ENCODE data around the gene DNAJC4.
"Not testable (repeated sequence)": the region's sequence is repeated elsewhere in the genome, so short reads cannot be mapped to it uniquely, and the experiment has no call there.

Gene DNAJC4

DNA sequence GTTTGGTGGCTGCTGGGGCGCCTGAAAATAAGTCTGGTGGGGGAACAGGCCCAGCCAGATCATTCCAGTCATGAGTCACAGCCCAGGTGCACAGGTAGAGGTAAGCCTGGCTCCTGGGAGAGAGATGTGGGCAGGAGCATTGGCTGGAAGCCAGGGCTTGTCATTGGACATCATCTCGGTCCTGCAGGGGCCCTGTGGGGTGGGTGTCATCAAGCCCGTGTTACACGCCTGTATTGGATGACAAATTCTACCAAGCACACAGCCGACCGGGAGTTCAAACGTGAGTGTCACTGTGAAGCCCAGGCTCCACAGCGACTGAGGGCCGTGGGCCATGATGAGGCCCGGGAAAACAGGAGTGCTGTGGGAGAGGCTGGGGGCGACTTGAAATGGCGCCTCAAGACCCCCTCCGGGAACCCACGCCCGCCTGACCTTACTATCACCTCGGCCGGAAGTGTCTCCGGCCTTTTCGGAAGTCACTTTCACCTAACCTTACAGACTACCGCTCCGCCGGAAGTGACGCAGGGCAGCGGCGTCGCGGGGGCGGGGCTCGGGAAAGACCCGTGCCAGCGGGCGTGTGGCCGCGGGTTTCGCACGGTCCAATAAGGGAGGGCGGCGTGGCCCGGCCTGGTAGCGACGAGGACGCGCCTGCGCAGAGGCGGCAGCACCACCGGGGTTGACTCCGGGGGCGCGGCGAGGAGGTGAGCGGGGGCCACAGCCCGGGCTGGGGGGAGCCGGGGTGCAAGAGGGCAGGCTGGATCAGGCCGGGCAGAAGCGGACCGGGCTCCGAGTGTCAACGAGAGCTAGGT, 10.3 kb downstream of the DNAJC4 start, which contains the start of gene FKBP2:
Gene FKBP2 (plus strand): TSS at position 661 of the 806 bp plus-strand sequence. CDS start 1,293 bp downstream, outside the sequence.
- peak within 1 kb of the TSS; percentile 76 for H3K4me3 ChIP-seq (ENCODE audit: low read length)
- peak within 1 kb of the TSS; percentile 99 for H3K27ac ChIP-seq (ENCODE audit: low read depth, low read length)
- peaks cover 15% of the 10 kb centered on the region; the same call in 1 of the 2 replicates for H3K4me1 ChIP-seq (ENCODE audit: insufficient read depth, low read length)
- peak within 1 kb of the TSS; percentile 89 for H3K9ac ChIP-seq (ENCODE audit: low read depth, low read length)
- H3K27me3 ChIP-seq (ENCODE audit: insufficient read depth, low read length), result no peaks in the 10 kb centered on the region
- H3K9me3 ChIP-seq (ENCODE audit: insufficient read depth, low read depth, low read length), result no peaks in the 10 kb centered on the region
- WGBS, result 3% methylated on average over 58 of the region's 58 CpGs
- H3K36me3 ChIP-seq (ENCODE audit: insufficient read depth, low read length), result peaks cover 28% of the 10 kb centered on the region

DNA sequence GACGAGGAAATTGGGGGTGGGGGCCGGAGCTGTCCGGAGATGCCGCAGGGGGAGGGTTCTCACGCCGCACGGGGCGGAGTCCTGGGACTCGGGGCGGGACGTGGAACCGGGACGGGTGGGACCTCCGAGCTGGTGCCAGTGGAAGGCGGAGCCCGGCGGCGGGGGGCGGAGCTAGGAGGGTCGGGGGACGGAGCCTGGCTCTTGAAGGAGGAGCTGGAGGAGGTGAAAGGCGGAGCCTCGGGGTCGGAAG, 10.8 kb downstream of the DNAJC4 start:
- Histone ChIP-seq H3K36me3 (ENCODE audit: insufficient read depth, low read length) (peaks cover 28% of the 10 kb centered on the region), H3K4me1 (ENCODE audit: insufficient read depth, low read length) (peaks cover 15% of the 10 kb centered on the region; the same call in 1 of the 2 replicates), H3K27me3 (ENCODE audit: insufficient read depth, low read length) (no peaks in the 10 kb centered on the region), H3K27ac (ENCODE audit: low read depth, low read length) (peak overlapping the region; percentile 99), H3K9ac (ENCODE audit: low read depth, low read length) (peak overlapping the region; percentile 89), H3K4me3 (ENCODE audit: low read length) (peak overlapping the region; percentile 76), H3K9me3 (ENCODE audit: insufficient read depth, low read depth, low read length) (no peaks in the 10 kb centered on the region)
- WGBS, result 3% methylated on average over 24 of the region's 24 CpGs

DNA sequence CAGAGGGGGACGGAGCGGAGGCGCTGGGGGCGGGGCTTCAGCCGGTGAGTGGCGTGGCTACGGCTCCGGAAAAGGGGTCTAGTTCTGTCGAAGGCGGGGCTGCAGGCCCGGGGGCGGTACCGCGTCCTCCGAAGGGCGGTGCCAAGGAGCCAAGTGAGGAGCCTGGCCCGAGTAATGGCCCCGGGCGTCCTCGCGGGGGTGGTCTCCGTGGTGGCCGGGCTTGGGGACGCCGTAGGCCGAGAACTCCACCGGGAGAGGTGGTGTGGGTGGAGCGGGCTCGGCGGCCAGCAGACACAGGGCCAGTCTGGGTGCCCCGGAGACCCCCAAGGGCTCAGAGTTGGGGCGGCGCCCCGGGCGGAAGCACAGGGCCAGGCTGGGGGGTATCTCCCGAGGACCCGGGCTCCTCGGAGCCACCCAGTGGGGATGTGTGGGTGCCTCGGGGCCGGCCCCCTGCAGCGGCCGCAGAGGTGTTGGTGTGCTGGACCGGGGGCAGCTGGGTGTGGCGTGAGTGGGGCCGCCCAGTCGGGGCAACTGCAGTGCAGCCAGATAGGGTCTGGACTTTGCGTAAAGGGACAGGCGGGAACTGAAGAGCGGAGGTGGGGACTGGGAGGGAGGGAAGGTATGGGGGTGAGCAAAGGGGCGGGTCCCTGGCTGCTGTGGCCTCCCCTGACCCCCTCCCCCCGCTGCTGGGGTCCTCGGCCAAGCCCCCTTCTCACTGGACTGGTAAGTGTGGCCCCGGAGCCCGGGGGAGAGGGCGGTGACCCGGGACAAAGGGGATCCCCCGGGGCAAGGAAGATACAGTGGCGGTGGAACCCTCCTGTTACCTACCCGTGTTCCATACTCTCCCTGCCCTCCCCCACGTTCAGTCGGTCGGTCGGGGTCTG, 11.4 kb downstream of the DNAJC4 start:
- peak overlapping the region; percentile 89 for H3K9ac ChIP-seq (ENCODE audit: low read depth, low read length)
- H3K27ac ChIP-seq (ENCODE audit: low read depth, low read length), result peak overlapping the region; percentile 91
- under 1% methylated on average over 62 of the region's 63 CpGs for WGBS
- peaks cover 15% of the 10 kb centered on the region; the same call in 1 of the 2 replicates for H3K4me1 ChIP-seq (ENCODE audit: insufficient read depth, low read length)
- peak overlapping the region; percentile 76 for H3K4me3 ChIP-seq (ENCODE audit: low read length)
- H3K9me3 ChIP-seq (ENCODE audit: insufficient read depth, low read depth, low read length), result no peaks in the 10 kb centered on the region
- H3K27me3 ChIP-seq (ENCODE audit: insufficient read depth, low read length), result no peaks in the 10 kb centered on the region
- peaks cover 28% of the 10 kb centered on the region for H3K36me3 ChIP-seq (ENCODE audit: insufficient read depth, low read length)

DNA sequence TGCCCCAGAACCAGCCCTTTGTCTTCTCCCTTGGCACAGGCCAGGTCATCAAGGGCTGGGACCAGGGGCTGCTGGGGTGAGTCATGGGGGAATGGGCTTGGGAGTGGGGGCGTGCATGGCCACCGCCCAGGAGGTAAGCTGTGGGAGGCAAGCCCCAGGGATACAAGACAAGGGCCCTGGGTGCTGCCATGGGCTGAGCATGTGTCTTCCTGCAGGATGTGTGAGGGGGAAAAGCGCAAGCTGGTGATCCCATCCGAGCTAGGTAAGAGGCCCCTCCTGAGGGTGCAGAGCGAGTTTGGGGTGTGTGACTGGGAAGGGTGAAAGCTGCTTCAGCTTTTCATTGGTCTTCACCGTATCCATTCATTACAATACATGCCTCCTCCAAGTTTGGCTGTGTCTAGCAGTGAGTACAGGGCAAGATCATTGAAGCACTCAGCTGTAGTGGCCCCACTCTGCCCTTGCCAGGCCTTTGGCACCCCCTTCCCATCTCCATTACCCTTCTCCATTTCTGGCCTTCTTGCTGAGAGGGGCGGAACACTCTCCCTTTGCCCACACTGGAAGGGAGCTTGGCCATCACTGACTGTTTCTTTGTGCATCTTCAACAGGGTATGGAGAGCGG, 13.0 kb downstream of the DNAJC4 start:
- no peak overlapping the region for H3K27ac ChIP-seq (ENCODE audit: low read depth, low read length)
- no peaks in the 10 kb centered on the region for H3K9me3 ChIP-seq (ENCODE audit: insufficient read depth, low read depth, low read length)
- H3K4me1 ChIP-seq (ENCODE audit: insufficient read depth, low read length), result peaks cover 22% of the 10 kb centered on the region
- H3K9ac ChIP-seq (ENCODE audit: low read depth, low read length), result no peak overlapping the region
- WGBS, result 89% methylated on average over 8 of the region's 8 CpGs
- H3K36me3 ChIP-seq (ENCODE audit: insufficient read depth, low read length), result peaks cover 27% of the 10 kb centered on the region
- no peaks in the 10 kb centered on the region for H3K27me3 ChIP-seq (ENCODE audit: insufficient read depth, low read length)
- H3K4me3 ChIP-seq (ENCODE audit: low read length), result no peak overlapping the region

- peaks cover 30% of the 10 kb centered on the region for H3K4me1 ChIP-seq (ENCODE audit: insufficient read depth, low read length)
- WGBS, result 76% methylated on average over 5 of the region's 5 CpGs
Measured at GRCh38 chr11:64244107-64244506, 13.8 kb downstream of the DNAJC4 start.

DNA sequence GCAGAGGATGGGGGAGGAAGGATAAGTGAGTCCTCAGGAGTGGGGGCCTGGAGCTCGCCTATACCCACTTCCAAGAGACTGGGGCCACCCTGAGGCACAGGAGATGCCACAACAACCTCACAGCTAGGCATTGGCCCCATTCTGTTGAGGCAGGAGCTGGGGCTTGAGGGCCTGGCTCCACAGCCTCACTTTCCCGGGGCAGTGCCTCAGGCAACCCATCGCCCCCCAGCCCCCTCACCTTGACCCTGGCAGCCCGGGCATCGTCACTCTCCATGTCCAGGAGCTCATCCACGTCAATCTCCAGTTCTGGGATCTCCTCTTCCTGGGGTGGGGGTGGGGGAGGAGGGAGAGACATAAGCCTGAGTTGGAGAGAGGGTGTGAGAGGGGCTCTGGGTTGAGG, 14.6 kb downstream of the DNAJC4 start:
- Histone ChIP-seq H3K27me3 (ENCODE audit: insufficient read depth, low read length) (no peaks in the 10 kb centered on the region), H3K27ac (ENCODE audit: low read depth, low read length) (peak overlapping the region; percentile 84; the same call in 1 of the 2 replicates), H3K4me1 (ENCODE audit: insufficient read depth, low read length) (peaks cover 34% of the 10 kb centered on the region), H3K9me3 (ENCODE audit: insufficient read depth, low read depth, low read length) (no peaks in the 10 kb centered on the region), H3K9ac (ENCODE audit: low read depth, low read length) (peak overlapping the region; percentile 88; the same call in 1 of the 2 replicates), H3K4me3 (ENCODE audit: low read length) (peak overlapping the region; percentile 93), H3K36me3 (ENCODE audit: insufficient read depth, low read length) (peaks cover 19% of the 10 kb centered on the region)
- 80% methylated on average over 5 of the region's 6 CpGs for WGBS

More at GRCh38 chr11:64244107-64244506, 13.8 kb downstream of the DNAJC4 start:
- Histone ChIP-seq H3K4me3 (ENCODE audit: low read length) (no peak overlapping the region), H3K27ac (ENCODE audit: low read depth, low read length) (no peak overlapping the region; the same call in 1 of the 2 replicates), H3K9ac (ENCODE audit: low read depth, low read length) (no peak overlapping the region), H3K36me3 (ENCODE audit: insufficient read depth, low read length) (peaks cover 20% of the 10 kb centered on the region), H3K9me3 (ENCODE audit: insufficient read depth, low read depth, low read length) (no peaks in the 10 kb centered on the region), H3K27me3 (ENCODE audit: insufficient read depth, low read length) (no peaks in the 10 kb centered on the region)

DNA sequence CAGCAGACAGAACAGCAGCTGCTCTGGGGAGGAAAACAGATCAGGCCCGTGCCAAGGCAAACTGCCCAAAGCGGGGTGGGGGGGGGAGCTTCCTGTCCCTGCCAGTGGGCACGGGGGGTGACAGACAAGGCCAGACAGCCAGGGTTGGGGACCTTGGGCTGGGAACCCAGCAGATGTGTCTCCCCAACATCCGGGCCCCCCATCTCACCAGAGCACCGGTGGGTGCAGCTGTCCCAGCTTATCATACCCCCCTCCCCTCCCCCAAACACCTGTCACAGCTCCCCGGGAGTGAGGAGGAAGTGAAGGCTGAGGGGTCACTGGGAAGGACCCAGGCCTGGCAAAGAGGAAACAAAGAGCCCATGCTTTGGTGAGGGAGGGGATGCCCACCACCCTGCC, 15.1 kb downstream of the DNAJC4 start:
- Histone ChIP-seq H3K9ac (ENCODE audit: low read depth, low read length) (peak overlapping the region; percentile 88), H3K4me3 (ENCODE audit: low read length) (peak overlapping the region; percentile 93), H3K36me3 (ENCODE audit: insufficient read depth, low read length) (peaks cover 19% of the 10 kb centered on the region), H3K4me1 (ENCODE audit: insufficient read depth, low read length) (peaks cover 34% of the 10 kb centered on the region), H3K27me3 (ENCODE audit: insufficient read depth, low read length) (no peaks in the 10 kb centered on the region), H3K9me3 (ENCODE audit: insufficient read depth, low read depth, low read length) (no peaks in the 10 kb centered on the region), H3K27ac (ENCODE audit: low read depth, low read length) (peak overlapping the region; percentile 84)
- 25% methylated on average over 6 of the region's 6 CpGs for WGBS

DNA sequence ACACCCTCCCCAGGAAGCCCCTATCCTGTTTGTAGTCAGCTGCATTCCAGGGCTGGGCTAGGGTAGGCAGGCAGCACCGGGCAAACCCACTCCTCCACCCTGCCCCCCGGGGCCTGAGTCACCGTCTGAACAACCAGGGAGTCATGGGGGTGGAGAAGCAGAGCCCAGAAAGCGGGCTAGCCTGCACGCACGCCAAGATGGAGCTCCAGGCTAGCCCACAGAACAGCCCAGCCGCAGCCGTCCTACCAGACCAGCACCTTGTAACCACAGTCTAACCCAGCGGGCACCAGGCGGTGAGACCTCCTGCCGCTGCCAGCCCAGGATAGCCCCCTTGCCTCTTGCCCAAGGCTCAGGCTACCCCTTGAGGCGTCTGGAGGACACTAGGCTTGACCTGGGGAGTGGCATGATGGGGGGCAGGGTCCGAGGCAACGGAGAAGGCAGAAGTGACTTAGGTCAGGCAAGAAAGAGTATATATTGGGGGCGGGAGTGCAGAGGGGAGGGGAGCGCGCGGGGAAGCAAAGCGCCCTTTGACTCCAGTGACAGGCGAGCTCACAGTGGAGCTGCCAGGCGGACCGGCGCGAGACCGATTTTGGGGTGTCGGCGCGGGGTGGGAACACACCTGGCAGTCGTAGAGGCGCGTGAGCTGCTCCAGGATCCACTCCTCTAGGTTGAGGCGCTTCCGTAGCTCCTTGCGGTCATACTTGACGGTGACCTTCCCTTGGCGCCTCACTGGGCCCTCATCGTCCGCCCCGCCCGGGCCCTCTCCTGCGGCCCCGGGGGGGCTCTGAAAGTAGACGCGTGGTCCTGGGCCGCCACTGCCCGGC, 15.7 kb downstream of the DNAJC4 start:
- WGBS, result under 1% methylated on average over 46 of the region's 46 CpGs
- Histone ChIP-seq H3K27ac (ENCODE audit: low read depth, low read length) (peak overlapping the region; percentile 84), H3K36me3 (ENCODE audit: insufficient read depth, low read length) (peaks cover 19% of the 10 kb centered on the region), H3K4me1 (ENCODE audit: insufficient read depth, low read length) (peaks cover 37% of the 10 kb centered on the region), H3K9me3 (ENCODE audit: insufficient read depth, low read depth, low read length) (no peaks in the 10 kb centered on the region), H3K4me3 (ENCODE audit: low read length) (peak overlapping the region; percentile 93), H3K27me3 (ENCODE audit: insufficient read depth, low read length) (no peaks in the 10 kb centered on the region), H3K9ac (ENCODE audit: low read depth, low read length) (peak overlapping the region; percentile 88)

GRCh38 chr11:64246621-64246870, 16.2 kb downstream of the DNAJC4 start:
- peak overlapping the region; percentile 88 for H3K9ac ChIP-seq (ENCODE audit: low read depth, low read length)
- H3K4me1 ChIP-seq (ENCODE audit: insufficient read depth, low read length), result peaks cover 38% of the 10 kb centered on the region
- peak overlapping the region; percentile 93 for H3K4me3 ChIP-seq (ENCODE audit: low read length)
- not testable (repeated sequence) for H3K27ac ChIP-seq (ENCODE audit: low read depth, low read length); H3K9me3 ChIP-seq (ENCODE audit: insufficient read depth, low read depth, low read length); H3K27me3 ChIP-seq (ENCODE audit: insufficient read depth, low read length)
- peaks cover 19% of the 10 kb centered on the region for H3K36me3 ChIP-seq (ENCODE audit: insufficient read depth, low read length)
- under 1% methylated on average over 42 of the region's 43 CpGs for WGBS

DNA sequence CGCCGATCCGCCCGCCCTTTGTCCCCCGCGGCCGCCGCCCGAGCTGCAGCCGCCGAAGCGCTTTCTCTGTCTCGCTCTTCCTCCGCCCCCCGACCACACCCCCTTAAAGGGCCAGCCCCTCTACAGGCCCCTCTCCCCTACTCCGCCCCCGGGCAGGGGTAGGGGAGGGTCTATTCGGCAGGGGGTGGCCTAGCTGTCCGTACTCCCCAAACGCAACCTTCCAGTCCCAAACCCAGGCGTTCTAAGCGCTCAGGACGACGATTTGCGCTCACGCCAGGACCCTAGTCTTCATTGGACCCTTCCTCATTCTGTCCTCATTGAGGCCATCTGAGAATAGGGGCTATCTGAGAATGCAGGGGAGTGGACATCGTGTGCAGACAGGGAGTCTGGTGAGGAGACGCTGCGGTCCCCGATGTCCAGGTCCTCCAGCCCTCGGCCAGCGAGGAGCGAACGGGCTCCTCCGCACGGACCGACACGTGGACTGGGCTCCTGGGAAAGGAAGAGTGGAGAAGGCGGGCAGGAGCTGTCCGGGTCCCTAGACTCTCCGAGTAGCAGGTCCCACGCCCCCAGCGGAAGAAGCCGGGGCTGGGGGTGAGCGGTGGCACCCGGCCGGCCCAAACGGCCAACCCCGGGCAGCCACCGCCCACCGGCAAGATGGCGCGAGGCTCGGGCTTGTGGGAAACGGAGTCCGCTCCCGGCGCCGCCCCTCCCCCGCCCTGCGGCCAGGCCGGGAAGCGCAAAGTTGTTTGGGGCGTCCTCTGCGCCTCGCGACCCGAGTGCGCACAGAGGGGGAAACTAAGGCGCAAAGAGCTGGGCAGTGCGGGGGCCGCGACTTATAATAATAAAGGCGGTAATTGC, 16.8 kb downstream of the DNAJC4 start, which contains the start of gene PPP1R14B:
Gene PPP1R14B (minus strand): TSS at position 73 of the 858 bp plus-strand sequence. CDS start 270 bp downstream, outside the sequence.
- Histone ChIP-seq H3K4me3 (ENCODE audit: low read length) (peak within 1 kb of the TSS; percentile 93), H3K36me3 (ENCODE audit: insufficient read depth, low read length) (peaks cover 19% of the 10 kb centered on the region), H3K27me3 (ENCODE audit: insufficient read depth, low read length) (no peaks in the 10 kb centered on the region), H3K9ac (ENCODE audit: low read depth, low read length) (peak within 1 kb of the TSS; percentile 88), H3K4me1 (ENCODE audit: insufficient read depth, low read length) (peaks cover 38% of the 10 kb centered on the region), H3K27ac (ENCODE audit: low read depth, low read length) (peak within 1 kb of the TSS; percentile 93), H3K9me3 (ENCODE audit: insufficient read depth, low read depth, low read length) (no peaks in the 10 kb centered on the region)
- under 1% methylated on average over 58 of the region's 74 CpGs for WGBS

Measured in HUES64 (cell line).